HTERT RPE-1 (cell line): Measurements from ENCODE around the gene NDUFB10.

Experiments
- in situ Hi-C: fragments of 300-500 bp; cut with MboI; formaldehyde crosslinking; loops from 4 replicates; pipeline ENCODE4 v1.14.3; 2020; ENCODE audit warnings: low sequenced_read_pairs

Gene NDUFB10

DNA sequence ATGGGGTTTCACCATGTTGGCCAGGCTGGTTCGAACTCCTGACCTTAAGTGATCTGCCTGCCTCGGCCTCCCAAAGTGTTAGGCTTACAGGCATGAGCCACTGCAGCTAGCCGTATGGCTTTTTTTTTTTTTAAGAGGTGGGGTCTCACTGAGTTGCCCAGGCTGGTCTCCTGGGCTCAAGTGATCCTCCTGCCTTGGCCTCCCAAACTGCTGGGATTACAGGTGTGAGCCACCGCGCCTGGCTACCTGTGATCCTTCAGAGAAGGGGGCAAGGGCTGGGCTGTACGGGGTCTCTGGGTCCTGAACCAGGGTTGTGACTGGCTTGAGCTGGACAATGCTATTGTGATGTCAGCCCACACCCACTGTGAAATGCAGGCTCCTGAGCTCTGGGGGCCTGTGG lies 7.1 kb downstream of the NDUFB10 start, which contains the start of gene RNF151:
TSS of gene RNF151 (plus strand) at position 397 of the 400 bp plus-strand sequence. CDS start 26 bp downstream, outside the sequence.
- in situ Hi-C loops, result no loop called here

GRCh38 chr16:1968146-1968953 lies 9.0 kb downstream of the NDUFB10 start:
- in situ Hi-C loops, result no loop called here

- in situ Hi-C loops, result no loop called here
These were observed 12.6 kb downstream of the NDUFB10 start, which contains the start of gene TBL3 for GRCh38 chr16:1971796-1972489. Gene TBL3, plus strand, starts transcription at chr16:1972053. Its CDS starts 112 bp downstream, at chr16:1972165.

GRCh38 chr16:1972490-1972877 lies 13.1 kb downstream of the NDUFB10 start:
- in situ Hi-C loops, result no loop called here

DNA sequence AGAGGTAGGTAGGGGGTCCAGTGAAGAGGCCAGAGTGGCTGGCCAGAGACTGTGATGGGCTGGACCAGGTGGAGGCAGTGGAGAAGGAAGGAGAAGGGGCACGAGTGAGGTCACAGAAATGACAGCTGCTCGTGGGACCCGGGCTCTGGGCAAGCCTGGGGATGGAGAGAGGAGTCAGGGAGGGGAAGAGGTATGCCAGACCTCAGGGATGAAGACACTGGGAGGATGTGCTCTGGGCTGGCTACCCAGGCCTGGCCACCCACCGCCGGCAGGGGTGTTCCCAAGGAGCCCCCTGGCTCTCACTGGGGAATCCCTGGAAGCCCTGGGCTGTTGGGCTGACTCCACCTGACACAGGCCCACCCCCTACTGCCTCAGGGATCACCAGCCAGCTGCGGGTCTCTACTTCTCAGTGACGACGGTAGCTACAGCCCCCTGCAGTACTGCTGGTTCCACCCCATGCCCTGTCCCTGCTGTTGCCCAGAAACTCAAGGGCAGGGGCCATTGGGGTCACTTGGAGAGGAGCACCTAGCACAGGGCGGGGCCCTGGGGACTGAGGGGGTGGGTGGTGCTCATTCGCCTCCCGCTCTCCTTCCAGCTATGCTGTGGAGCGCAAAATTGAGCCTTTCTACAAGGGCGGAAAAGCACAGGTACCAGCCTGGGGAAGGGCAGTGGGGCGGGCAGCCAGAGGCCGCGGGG lies 14.3 kb downstream of the NDUFB10 start:
- in situ Hi-C loops, result no loop called here

- in situ Hi-C loops, result no loop called here
These were observed 15.1 kb downstream of the NDUFB10 start for GRCh38 chr16:1974157-1975070.

DNA sequence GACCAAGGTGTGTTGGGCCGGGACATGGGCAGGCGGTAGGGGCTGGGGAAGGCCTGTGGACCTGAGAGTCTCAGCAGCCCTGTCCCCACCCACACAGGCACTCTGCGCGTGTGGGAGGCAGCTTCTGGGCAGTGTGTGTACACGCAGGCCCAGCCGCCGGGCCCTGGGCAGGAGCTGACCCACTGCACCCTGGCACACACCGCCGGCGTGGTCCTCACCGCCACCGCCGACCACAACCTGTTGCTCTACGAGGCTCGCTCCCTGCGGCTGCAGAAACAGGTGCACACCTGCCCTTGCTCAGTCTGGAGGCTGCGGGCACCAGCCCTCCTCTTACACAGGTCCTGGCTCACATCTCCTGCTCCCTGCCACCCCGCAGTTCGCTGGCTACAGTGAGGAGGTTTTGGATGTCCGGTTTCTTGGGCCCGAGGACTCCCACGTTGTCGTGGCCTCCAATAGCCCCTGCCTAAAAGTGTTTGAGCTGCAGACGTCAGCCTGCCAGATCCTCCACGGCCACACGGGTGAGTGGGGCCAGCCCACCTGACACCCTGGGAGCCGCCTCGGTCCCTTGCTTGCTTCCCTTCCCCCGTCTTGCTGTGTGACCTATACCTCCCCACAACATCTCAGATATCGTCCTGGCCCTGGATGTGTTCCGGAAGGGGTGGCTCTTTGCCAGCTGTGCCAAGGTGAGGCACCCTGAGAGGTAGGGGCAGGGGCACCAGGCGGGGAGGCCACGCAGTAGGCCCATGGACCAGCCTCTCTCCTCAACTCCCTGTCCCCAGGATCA lies 16.3 kb downstream of the NDUFB10 start:
- in situ Hi-C loops, result no loop called here

- in situ Hi-C loops, result no loop called here
These were observed 16.8 kb downstream of the NDUFB10 start for GRCh38 chr16:1976216-1976520.

- in situ Hi-C loops, result no loop called here
These were observed 17.9 kb downstream of the NDUFB10 start for GRCh38 chr16:1976951-1977874.

- in situ Hi-C loops, result no loop called here
These were observed 18.5 kb downstream of the NDUFB10 start for GRCh38 chr16:1977875-1978268.

DNA sequence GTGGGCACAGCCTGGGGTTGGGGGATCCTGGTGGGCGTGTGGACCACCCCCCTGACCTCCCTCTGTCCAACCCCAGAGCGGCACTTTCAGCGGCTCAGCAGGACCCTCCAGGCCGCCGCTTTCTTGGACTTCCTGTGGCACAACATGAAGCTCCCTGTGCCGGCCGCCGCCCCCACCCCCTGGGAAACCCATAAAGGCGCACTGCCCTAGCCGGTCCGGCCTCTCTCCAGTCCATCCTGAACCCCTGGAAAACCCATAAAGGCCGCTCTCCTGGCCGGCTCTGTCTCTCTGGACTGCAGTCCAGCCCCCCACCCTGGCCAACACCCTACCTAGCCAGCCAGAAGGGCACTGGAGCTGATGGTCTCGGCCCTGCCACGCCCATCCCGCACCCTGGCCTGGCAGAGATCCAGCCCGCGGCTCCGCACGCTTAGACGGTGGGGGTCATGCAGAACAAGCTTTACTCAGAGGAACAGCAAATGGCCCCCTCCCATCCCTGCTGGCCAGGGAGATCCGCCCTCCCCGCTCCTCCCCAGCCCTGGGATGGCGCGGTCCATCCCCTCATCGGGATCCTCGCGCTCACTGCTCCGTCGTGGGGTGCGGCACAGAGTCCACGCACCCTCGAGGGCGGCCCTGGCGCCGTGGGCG lies 19.3 kb downstream of the NDUFB10 start:
- in situ Hi-C loops, result no loop called here

GRCh38 chr16:1979271-1980029 lies 20.1 kb downstream of the NDUFB10 start:
- in situ Hi-C loops, result no loop called here

- in situ Hi-C loops, result no loop called here
These were observed 20.9 kb downstream of the NDUFB10 start for GRCh38 chr16:1980030-1980769.

DNA sequence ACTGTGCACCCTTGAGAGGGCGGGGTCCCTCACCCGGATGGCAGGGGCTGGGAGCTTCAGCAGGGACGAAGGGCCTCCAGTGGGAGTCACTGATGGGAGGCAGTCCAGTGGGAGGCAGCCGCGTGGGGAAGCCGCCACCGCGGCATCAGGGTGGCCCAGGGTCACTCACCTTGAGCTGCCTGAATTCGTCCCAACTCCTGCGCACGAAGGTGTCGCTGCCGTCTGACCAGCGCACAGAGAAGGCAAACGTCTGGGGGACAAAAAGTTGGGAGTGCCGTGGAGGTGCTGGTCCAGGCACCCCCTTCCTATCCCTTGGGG lies 21.4 kb downstream of the NDUFB10 start:
- in situ Hi-C loops, result no loop called here

DNA sequence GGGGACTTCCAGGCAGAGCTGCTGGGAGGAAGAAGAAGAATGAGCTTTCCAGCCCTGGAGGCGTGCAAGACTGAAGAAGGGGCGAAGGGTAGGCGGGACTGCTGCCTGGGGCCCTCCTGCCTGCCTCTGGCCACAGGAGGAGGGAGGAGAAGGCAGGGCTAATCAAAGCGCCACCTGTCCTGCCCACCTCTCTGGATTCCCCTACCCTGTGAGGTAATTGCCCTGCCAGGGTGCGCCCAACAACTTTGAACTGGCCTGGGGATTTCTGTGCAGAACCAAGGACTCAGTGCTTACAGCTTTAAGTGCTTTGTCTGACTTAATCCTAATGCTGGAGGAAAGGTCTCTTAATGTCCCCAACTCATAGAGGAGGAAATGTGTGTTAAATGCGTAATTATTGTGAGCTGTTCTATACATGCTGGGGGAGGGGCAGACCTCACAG lies 22.1 kb downstream of the NDUFB10 start, which contains the start of gene NOXO1:
TSS of gene NOXO1 (minus strand) at position 72 of the 439 bp plus-strand sequence. CDS start 290 bp downstream, outside the sequence.
- in situ Hi-C loops, result no loop called here

- in situ Hi-C loops, result no loop called here
These were observed 22.7 kb downstream of the NDUFB10 start for GRCh38 chr16:1982013-1982433.
